ENCODE measurements around the gene LTA. TPM values are rescaled to one million over a fixed set of nuclear protein-coding genes. Genes with fewer than 3 reads are reported as not detected.

The LTA gene
- total and polyA plus RNA-seq, 2 donors (not counting 3 experiments of a cell fraction or from before 2014, with no cell fraction given), result 0.46 TPM; not detected in 1

DNA sequence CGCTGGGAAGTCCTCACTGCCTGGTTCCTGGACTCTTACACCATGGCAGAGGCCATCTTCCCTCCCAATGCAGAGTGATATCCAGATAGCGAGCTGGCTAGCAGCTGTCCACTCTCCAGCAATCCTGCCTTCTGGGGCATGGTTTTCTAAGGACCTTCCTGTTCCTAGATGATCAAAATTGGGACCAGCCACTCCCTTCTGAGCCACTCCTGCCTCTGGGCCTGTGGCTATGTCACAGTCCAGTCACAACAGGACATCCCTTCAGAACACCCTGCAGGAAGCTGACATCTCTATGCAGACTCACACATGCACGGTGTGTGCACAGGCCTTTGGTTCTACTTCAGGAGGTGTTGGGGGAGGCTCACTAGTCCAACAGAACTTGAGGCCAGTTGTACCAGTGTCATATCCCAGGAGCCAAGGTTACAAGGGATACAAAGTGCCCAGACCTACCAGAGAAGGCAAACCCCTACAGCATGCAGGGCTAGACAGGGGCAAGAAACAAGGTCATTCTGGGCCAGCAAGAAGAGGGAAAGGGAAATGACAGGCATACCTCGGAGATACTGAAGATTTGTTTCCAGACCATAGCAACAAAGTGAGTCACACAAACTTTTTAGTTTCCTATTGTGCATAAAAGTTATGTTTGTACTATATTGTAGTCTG lies 46.0 kb upstream of the LTA start:
- no TSS peak for BruUV-seq (replicated peaks)
- no peak for TF ChIP-seq POLR2AphosphoS5 (IDR thresholded peaks at IDR 0.05; ENCODE audit: insufficient read depth, low read depth, low read length)
- TF ChIP-seq, protein P1, sequence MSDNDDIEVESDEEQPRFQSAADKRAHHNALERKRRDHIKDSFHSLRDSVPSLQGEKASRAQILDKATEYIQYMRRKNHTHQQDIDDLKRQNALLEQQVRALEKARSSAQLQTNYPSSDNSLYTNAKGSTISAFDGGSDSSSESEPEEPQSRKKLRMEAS (IDR thresholded peaks at IDR 0.05; ENCODE audit: insufficient read depth, insufficient read length), result no peak
- TF ChIP-seq MYC (IDR thresholded peaks at IDR 0.05; ENCODE audit: low read depth, low read length), result no peak
- TF ChIP-seq EZH2 (IDR thresholded peaks at IDR 0.05; ENCODE audit: borderline replicate concordance, low read depth, low read length, severe bottlenecking), result no peak
- peak; percentile 13 for TF ChIP-seq GATA2 (IDR thresholded peaks at IDR 0.05; ENCODE audit: insufficient read depth, insufficient read length, low read depth, low read length)
- peak; percentile 71 for TF ChIP-seq FOS (IDR thresholded peaks at IDR 0.05; ENCODE audit: borderline replicate concordance, insufficient read depth, low read length)
- TF ChIP-seq POLR2A (IDR thresholded peaks at IDR 0.05; ENCODE audit: low read depth, low read length), result no peak
- peak; percentile 81 for TF ChIP-seq JUN (IDR thresholded peaks at IDR 0.05; ENCODE audit: borderline replicate concordance, insufficient read depth, insufficient read length, low read depth)
- TF ChIP-seq, protein P2, sequence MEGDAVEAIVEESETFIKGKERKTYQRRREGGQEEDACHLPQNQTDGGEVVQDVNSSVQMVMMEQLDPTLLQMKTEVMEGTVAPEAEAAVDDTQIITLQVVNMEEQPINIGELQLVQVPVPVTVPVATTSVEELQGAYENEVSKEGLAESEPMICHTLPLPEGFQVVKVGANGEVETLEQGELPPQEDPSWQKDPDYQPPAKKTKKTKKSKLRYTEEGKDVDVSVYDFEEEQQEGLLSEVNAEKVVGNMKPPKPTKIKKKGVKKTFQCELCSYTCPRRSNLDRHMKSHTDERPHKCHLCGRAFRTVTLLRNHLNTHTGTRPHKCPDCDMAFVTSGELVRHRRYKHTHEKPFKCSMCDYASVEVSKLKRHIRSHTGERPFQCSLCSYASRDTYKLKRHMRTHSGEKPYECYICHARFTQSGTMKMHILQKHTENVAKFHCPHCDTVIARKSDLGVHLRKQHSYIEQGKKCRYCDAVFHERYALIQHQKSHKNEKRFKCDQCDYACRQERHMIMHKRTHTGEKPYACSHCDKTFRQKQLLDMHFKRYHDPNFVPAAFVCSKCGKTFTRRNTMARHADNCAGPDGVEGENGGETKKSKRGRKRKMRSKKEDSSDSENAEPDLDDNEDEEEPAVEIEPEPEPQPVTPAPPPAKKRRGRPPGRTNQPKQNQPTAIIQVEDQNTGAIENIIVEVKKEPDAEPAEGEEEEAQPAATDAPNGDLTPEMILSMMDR (IDR thresholded peaks at IDR 0.05; ENCODE audit: extremely low read depth in 1 of 2, insufficient read depth in 1 of 2, low read depth in 1 of 2, low read length in 2 of 2), result no peak
- Histone ChIP-seq H3K79me2 (ENCODE audit: control insufficient read depth, insufficient read depth, low read length) (no peaks in the 10 kb centered on the region), H3K4me3 (replicated peaks in 1 of 3; ENCODE audit: insufficient read depth in 1 of 3, low read depth in 1 of 3, low read length in 3 of 3) (no peak overlapping the region), H3K9me1 (replicated peaks; ENCODE audit: control insufficient read depth, extremely low read depth, insufficient read depth, low read length) (no peaks in the 10 kb centered on the region), H3K4me2 (ENCODE audit: insufficient read depth, low read length) (peak overlapping the region; percentile 68), H4K20me1 (replicated peaks; ENCODE audit: control insufficient read depth, extremely low read depth, insufficient read depth, low read length) (no peaks in the 10 kb centered on the region), H3K27me3 (ENCODE audit: control insufficient read depth in 2 of 2, insufficient read depth in 2 of 2, low read length in 2 of 2) (no peaks in the 10 kb centered on the region), H3K9ac (replicated peaks; ENCODE audit: extremely low read depth, insufficient read depth, low read length) (peak overlapping the region; percentile 62), H3K27ac (ENCODE audit: insufficient read depth, low read depth, low read length) (peak overlapping the region; percentile 98), H3K4me1 (ENCODE audit: control insufficient read depth, extremely low read depth, insufficient read depth, low read length) (peaks cover 24% of the 10 kb centered on the region), H2AFZ (ENCODE audit: low read depth, low read length) (peak overlapping the region; percentile 40), H3K36me3 (ENCODE audit: control insufficient read depth in 2 of 2, extremely low read depth in 1 of 2, insufficient read depth in 2 of 2, low read length in 2 of 2) (peaks cover 4 to 11% of the 10 kb centered on the region in 2 experiments), H3K9me3 (replicated peaks; ENCODE audit: control insufficient read depth, insufficient read depth, low read length) (no peaks in the 10 kb centered on the region)
- peak; percentile 80 for DNase-seq (ENCODE audit: low read depth, low spot score)
- FAIRE-seq, result peak; percentile 98
- dilution Hi-C loops (cut with MboI; ENCODE audit: extremely low pct_ligation_motif_present, low sequenced_read_pairs) (no loop called here), intact Hi-C loops (cut with micrococcal nuclease) (loop anchor here (1.0 kb wide), 3 partner anchors 16 to 34 kb away; partner anchors contain the start of gene DDX39B)
- CTCF ChIA-PET, result interaction anchor here (1.1 to 5.4 kb wide), 4 partner anchors 9 to 32 kb away, joined by 3 to 29 read pairs (median 4); no protein-coding TSS in a partner anchor
- POLR2A ChIA-PET, result no interaction called here
